Skeletal muscle satellite cell (primary cell): ENCODE results near the gene PPP1R15B.

Source experiments
- H3K27me3 ChIP-seq: 2 replicates; pipeline ENCODE4 v1.7.0; 2013; ENCODE audit warnings: low read length; ENCODE audit not compliant: control insufficient read depth, insufficient read depth
- H3K36me3 ChIP-seq: 2 replicates; pipeline ENCODE4 v1.7.0; 2013; ENCODE audit warnings: mild to moderate bottlenecking, control low read depth, low read length; ENCODE audit not compliant: insufficient read depth
- H3K4me1 ChIP-seq: 2 replicates; pipeline ENCODE4 v1.7.0; 2013; ENCODE audit warnings: low read length; ENCODE audit not compliant: control insufficient read depth, insufficient read depth
- H3K4me2 ChIP-seq: 2 replicates; pipeline ENCODE4 v1.7.0; 2013; ENCODE audit warnings: mild to moderate bottlenecking, low read length
- H3K4me3 ChIP-seq: 2 replicates; pipeline ENCODE4 v1.7.0; 2013; ENCODE audit warnings: low read length
- H3K9ac ChIP-seq: 2 replicates; pipeline ENCODE4 v1.7.0; 2013; ENCODE audit warnings: mild to moderate bottlenecking, low read depth, low read length, moderate library complexity
- H3K9me3 ChIP-seq: replicated peaks from 2 replicates; pipeline ENCODE4 v1.7.0; 2013; ENCODE audit warnings: mild to moderate bottlenecking, control low read depth, low read length

Gene PPP1R15B

DNA sequence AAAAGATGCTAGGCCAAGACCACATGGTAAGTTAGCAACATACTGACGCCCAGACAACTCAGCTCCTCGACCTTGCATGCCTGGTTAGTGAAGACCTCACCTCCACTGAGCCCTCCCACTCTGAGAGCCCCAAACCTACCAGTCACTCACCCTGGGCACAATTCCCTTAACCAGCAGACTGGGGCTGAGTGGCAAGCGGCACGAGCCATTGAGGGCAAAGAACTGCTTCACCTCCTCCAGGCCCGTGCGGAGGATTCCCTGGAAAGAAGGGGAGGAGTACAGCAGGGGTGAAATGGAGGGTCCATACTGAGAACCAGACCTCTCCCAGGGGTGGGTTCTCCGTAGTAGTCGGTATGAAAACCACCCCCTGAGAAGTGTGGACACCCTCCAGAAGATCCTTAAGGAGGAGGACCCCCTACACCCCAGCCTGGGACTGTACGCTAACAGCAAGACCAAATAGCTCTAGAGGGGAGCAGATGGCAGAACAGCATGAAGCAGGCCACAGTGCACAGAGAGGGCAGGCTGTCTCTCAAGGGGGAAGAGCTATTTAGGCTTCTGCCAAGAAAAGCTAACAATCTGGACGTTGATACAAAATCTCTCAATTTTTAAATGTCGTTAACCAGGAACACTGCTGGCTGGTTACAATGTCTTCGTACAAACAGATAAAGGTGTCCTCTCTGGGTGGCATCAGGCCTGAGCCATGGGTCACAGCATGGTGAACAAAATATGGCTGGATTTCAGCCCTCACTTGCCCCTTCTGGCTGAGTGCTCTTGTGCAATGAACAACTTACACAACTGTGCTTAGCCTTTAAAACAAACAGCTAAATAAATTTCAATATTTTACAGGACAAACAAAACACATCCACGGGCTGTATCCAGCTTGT, 31.0 kb upstream of the PPP1R15B start:
- H3K27me3 ChIP-seq: peaks cover 35% of the 10 kb centered on the region
- H3K4me2 ChIP-seq: no peak overlapping the region
- H3K4me1 ChIP-seq: peaks cover 13% of the 10 kb centered on the region
- H3K4me3 ChIP-seq: no peak overlapping the region
- no peak overlapping the region for H3K9ac ChIP-seq
- no peaks in the 10 kb centered on the region for H3K9me3 ChIP-seq
- no peaks in the 10 kb centered on the region for H3K36me3 ChIP-seq

DNA sequence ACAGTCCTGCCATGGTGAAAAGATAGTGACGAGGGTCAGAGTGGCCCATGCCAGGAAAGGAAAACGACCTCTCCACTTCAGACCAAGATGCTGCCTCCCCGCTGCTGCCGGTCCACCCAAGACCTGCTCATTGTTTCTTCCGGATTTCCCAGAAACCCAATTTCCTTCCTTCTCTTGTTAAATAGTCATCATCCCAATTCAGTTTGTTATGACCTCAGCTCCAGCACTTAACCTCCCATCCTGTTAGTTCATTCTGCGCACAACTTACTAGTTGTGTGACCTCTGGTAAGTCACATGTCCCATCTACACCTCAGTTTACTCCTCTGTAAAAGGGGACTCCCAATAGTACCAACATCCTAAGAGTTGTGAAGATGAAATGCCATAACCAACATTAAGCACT, 29.9 kb upstream of the PPP1R15B start:
- Histone ChIP-seq H3K9me3 (no peaks in the 10 kb centered on the region), H3K27me3 (peaks cover 24% of the 10 kb centered on the region), H3K36me3 (no peaks in the 10 kb centered on the region), H3K4me3 (no peak overlapping the region), H3K9ac (no peak overlapping the region), H3K4me1 (peaks cover 13% of the 10 kb centered on the region), H3K4me2 (no peak overlapping the region)

- Histone ChIP-seq H3K4me1 (peaks cover 22% of the 10 kb centered on the region), H3K36me3 (no peaks in the 10 kb centered on the region)
Measured at GRCh38 chr1:204439621-204440375, 28.2 kb upstream of the PPP1R15B start.

DNA sequence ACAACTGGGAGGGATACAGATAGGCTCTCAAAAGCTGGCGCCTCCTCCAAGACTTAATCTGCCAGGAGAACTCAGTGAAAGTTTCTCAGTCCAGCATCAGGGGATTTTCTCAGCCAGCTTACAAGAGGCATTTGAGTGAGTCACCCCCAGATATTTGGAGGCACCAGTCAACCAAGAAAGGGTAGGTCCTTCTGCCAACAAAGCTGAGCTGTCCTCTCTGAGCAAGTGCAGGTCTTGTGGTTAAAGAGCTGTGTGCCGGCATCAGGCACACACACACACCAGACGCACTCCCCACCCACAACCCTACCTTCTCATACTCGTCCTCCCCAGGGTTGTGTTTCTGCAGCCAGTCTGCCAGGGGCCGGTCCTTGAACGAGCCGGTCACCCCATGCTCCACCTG, 27.0 kb upstream of the PPP1R15B start:
- Histone ChIP-seq H3K36me3 (no peaks in the 10 kb centered on the region), H3K27me3 (peaks cover 27% of the 10 kb centered on the region), H3K4me3 (no peak overlapping the region), H3K9me3 (no peaks in the 10 kb centered on the region), H3K9ac (peak overlapping the region; percentile 5), H3K4me1 (peaks cover 22% of the 10 kb centered on the region), H3K4me2 (peak overlapping the region; percentile 39)

More at GRCh38 chr1:204439621-204440375, 28.2 kb upstream of the PPP1R15B start:
- Histone ChIP-seq H3K27me3 (peaks cover 26% of the 10 kb centered on the region), H3K4me2 (no peak overlapping the region), H3K9me3 (no peaks in the 10 kb centered on the region), H3K9ac (no peak overlapping the region), H3K4me3 (no peak overlapping the region)

- Histone ChIP-seq H3K9me3 (no peaks in the 10 kb centered on the region), H3K27me3 (peaks cover 31% of the 10 kb centered on the region), H3K4me3 (no peak overlapping the region), H3K36me3 (no peaks in the 10 kb centered on the region), H3K9ac (peak overlapping the region; percentile 5), H3K4me2 (peak overlapping the region; percentile 37), H3K4me1 (peaks cover 22% of the 10 kb centered on the region)
Measured at GRCh38 chr1:204437796-204438570, 26.4 kb upstream of the PPP1R15B start.

GRCh38 chr1:204435872-204436271, 24.3 kb upstream of the PPP1R15B start:
- Histone ChIP-seq H3K9ac (no peak overlapping the region), H3K4me2 (no peak overlapping the region), H3K4me3 (no peak overlapping the region), H3K36me3 (no peaks in the 10 kb centered on the region), H3K4me1 (peaks cover 22% of the 10 kb centered on the region), H3K27me3 (peaks cover 28% of the 10 kb centered on the region), H3K9me3 (no peaks in the 10 kb centered on the region)

- peaks cover 28% of the 10 kb centered on the region for H3K27me3 ChIP-seq
- H3K4me3 ChIP-seq: no peak overlapping the region
- H3K36me3 ChIP-seq: no peaks in the 10 kb centered on the region
- H3K4me2 ChIP-seq: no peak overlapping the region
- no peaks in the 10 kb centered on the region for H3K9me3 ChIP-seq
- H3K9ac ChIP-seq: no peak overlapping the region
- peaks cover 22% of the 10 kb centered on the region for H3K4me1 ChIP-seq
Measured at GRCh38 chr1:204435381-204435831, 23.8 kb upstream of the PPP1R15B start.

- Histone ChIP-seq H3K4me3 (no peak overlapping the region), H3K9ac (no peak overlapping the region), H3K9me3 (no peaks in the 10 kb centered on the region), H3K36me3 (no peaks in the 10 kb centered on the region), H3K4me2 (no peak overlapping the region), H3K27me3 (peaks cover 28% of the 10 kb centered on the region), H3K4me1 (peaks cover 22% of the 10 kb centered on the region)
Measured at GRCh38 chr1:204434116-204434755, 22.6 kb upstream of the PPP1R15B start.

- Histone ChIP-seq H3K4me2 (no peak overlapping the region), H3K4me3 (no peak overlapping the region), H3K9ac (no peak overlapping the region), H3K9me3 (no peaks in the 10 kb centered on the region), H3K4me1 (peaks cover 10% of the 10 kb centered on the region), H3K36me3 (no peaks in the 10 kb centered on the region), H3K27me3 (peaks cover 31% of the 10 kb centered on the region)
Measured at GRCh38 chr1:204432708-204433107, 21.1 kb upstream of the PPP1R15B start.

DNA sequence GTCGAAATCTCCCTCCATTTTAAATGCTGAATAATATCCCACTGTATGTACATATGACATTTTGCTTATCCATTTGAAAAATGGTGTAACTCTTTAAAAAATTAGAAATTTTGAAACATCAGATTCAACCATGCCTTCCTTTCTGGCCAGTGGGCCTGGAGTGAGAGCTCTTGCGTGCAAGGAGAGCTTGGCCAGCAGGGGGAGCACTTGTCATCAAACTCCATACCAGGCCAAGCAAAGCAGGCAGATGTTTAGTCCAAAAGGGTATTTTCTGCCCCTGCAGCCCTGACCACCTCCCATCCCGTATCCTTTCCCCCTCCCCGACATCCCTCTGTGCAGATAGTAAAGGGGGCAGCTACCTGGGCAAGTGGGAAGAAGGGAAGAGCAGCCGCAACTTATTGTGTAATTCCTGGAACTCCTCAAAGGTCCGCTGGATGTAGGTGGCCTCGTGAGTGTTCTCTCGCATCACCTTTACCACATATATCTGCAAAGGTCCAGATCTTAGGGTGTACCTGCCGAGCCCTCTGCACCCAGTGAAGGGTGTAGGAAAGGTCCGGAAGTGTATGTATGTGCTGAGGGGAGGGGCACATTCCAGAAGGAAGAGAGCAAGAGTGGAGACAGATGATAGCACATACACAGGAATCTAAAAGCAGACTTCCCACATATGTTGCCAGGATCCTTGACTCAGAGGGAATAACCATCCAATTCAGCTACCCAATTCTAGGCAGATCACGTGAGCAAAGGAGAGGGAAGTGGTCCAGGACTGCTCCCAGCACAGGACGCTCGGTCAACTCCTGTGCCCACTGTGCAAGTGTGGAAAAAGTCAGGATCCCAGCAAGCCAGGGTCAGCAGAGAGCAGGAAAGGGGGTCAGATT, 19.9 kb upstream of the PPP1R15B start:
- Histone ChIP-seq H3K9ac (no peak overlapping the region), H3K4me3 (no peak overlapping the region), H3K4me1 (peaks cover 9% of the 10 kb centered on the region), H3K9me3 (no peaks in the 10 kb centered on the region), H3K4me2 (no peak overlapping the region), H3K36me3 (no peaks in the 10 kb centered on the region), H3K27me3 (peaks cover 31% of the 10 kb centered on the region)
